ENCODE results near the gene TRIM71.
"Not testable (repeated sequence)": the region's sequence is repeated elsewhere in the genome, so short reads cannot be mapped to it uniquely, and the experiment has no call there.

TRIM71 gene

DNA sequence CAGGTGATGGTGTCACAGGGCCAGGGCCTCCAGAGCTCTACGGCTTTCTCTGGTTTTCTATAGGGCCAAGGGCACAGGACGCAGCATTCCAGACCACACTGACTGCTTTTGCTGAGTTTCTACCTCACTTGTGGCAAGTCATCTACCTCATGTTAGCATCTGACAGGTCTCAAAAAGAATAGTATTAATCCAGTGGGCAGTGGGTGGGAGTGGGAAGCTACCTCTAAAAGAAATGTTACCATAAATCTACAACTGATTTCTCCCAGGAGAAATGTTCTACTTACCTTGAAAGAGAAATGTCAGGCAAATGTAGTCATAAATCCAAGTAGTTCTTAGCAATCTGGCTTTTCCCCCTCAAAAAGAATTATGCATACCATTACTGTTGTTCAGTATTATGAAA, 77.9 kb downstream of the TRIM71 start:
- DNase-seq = no peak

DNA sequence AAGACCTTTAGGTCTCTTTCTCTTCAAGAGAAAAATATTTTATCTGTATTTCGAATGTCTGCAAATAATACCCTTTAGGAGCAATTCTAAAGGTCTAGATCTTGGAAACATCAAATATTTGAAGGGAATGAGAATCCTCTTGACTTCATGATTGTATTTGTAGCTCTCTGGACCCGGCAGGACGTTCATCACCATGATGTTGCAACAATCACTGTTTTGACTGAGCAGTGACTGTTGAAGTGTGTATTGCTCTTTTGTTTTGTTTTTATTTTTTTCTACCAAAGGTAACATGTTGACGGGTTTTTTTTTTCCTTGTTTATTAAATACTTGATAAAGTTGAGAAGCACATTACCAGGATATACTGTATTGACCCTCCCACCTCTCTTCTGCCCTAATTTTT, 78.3 kb downstream of the TRIM71 start:
- no peak for DNase-seq

DNA sequence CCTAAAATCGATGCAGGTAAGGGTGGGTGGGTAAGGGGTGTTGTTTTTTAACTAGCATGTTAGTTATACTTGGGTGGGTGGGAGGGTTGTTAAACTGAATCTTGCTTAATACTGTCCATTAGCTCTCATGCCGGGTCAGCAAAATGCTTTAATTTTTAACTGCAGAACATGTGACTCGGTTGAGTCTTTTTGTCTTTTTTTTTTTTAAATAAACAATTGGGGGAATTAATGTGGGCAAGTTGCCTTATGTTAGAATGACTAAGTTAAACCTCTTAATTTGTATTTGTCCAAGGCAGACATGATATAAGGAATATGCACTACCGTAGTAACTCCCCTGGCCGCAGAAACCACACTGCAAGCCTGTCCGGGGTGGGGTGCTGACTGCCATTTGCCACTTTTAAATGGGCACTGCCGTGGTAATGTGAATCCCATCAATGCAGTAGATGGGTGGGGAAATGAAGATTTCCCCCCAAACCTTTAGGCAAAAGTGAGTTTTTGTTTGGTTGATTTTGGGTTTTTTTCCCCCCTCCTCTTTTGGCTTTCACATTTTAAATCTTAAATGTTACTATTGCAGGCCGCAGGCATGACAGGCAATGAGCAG, 79.3 kb downstream of the TRIM71 start:
- no peak for DNase-seq

DNA sequence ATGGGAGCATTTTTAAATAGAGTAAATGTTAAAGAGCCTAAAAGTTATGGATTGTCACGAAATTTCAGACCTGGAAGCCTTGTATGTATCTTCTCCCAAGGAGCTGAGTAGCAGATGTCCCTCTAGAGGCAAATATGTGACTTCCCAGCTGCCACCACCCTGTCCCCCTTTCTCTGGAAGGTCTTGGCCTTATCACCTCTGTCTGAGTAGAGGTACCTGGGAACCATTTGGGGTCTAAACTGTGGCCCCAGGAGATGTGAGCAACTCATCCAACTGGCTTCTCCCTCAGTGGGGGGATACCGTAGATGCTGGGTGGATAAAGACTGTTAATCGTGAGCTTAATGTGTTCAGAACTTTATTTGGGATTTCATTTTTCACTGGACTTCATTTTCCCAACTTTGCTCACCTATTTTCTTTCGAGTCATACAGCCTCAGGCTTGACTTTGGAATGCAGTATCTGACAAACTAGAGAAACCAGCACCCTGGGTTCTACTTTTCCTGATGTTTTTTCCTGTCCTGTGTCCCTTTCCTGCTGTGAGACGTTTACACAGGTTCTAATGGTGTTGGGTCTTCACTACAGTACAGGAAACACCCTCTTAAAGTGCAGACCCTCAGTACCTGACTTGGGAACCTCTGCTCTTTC, 80.3 kb downstream of the TRIM71 start:
- DNase-seq = no peak

DNA sequence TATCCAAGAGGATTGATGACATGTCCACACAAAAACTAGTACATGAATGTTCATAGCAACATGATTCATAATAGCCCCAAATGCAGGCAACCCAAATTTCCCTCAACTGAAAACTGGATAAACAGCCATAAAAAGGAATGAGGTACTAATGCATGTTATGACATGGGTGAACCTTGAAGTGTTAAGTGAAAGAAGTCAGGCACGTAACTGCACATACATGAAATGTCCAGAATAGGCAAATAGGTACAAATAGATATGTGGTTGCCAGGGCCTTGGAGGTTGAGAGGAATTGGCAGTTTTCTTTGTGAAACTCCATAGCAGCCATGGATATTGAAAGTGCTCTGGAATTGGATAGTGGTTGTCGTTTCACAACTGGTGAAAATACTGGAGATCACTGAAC, 81.5 kb downstream of the TRIM71 start:
- DNase-seq = no peak

DNA sequence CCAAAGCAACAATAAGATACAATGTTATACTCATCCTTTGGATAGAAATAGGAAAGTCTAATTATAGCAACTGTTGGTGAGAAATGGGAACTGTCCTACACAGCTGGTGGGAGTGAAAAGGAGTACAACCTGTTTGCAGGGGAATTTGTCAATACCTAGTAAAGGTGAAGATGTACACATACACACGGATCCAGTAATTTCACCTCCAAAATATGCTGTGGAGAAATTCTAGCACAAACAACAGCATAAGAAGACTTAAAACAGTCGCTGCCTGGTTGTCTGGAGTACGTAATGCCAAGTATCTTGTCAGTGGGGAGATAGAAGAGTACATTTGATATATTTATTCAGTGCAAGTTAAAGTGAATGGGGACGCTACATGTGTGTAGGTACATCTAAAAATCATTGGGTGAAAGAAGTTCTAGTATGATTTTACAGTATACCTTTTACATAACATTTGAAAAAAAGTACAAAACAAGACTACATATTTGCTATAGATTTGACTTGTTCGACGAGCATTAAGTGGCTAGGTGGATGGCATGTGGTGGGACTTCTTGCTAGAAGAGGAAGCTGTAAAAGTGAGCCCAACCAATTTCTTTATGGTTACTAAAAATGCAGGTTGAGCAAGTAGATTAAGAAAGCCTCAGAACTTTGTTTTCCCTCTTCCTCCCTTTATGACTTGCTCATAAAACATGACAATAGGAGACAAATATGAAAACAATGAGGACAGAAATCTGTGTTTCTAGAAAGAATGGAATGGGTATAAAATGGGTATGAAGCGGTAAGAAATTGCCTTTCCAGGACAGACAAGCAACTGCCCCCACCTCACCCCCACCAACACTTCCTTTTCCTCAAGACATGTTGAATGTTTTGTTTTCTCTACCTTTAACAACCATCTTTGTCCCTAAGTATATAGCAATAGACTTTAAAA, 83.5 kb downstream of the TRIM71 start:
- DNase-seq = no peak

DNA sequence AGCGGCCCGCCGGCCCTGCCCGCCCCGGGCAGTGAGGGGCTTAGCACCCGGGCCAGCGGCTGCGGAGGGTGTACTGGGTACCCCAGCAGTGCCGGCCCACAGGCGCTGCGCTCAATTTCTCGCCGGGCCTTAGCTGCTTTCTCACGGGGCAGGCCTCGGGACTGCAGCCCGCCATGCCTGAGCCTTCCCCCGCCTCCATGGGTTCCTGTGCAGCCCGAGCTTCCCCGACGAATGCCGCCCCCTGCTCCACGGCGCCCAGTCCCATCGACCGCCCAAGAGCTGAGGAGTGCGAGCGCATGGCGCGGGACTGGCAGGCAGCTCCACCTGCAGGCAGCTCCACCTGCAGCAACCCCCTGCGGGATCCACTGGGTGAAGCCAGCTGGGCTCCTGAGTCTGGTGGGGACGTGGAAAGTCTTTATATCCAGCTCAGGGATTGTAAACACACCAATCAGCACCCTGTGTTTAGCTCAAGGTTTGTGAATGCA, 85.1 kb downstream of the TRIM71 start:
- DNase-seq = not testable (repeated sequence)

DNA sequence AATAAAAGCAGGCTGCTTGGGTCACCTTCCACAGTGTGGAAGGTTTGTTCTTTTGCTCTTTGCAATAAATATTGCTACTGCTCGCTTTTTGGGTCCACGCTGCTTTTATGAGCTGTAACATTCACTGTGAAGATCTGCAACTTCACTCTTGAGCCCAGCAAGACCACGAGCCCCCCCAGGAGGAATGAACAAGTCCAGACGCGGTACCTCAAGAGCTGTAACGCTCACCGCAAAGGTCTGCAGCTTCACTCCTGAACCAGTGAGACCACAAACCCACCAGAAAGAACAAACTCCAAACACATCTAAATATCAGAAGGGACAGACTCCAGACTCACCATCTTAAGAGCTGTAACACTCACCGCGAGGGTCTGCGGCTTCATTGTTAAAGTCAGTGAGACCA, 86.2 kb downstream of the TRIM71 start:
- DNase-seq = no peak

DNA sequence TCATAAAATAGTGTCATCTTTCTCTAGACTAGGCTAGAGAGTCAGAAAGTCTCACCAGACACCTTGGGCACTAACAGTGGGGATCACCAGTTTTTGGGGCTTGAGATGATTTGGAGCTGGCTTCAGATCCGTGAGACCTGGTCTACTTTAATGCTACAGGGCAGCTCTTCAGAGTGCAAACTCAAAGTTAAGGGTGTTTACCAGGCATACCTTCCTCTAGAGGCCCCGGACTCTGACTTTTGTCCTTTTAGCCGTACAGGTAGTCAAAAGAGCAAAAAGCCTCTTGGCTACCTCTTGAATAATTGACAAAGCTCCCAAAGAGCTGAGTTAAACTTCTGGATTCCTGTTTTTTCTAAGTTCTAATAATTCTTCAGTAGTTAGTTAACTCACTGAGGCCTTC, 92.2 kb downstream of the TRIM71 start:
- DNase-seq = no peak

DNA sequence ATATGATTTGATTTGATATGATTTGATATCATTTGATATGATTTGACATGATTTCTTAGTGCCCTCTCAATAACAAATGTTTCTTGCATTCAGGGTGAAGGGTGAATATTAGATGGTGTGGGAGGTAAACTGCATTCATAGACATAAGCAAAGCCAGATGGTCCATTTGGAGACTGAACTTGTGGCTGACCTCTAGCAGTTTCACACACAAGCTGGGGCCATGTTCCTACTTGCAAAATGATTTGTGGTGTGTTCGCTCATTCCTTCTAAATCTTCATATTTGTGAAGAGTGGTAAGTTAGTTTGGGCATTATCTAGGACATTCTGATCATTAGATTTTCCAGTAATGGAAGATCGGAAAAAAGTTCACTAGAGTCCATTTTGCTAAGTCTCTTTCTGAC, 93.2 kb downstream of the TRIM71 start:
- no peak for DNase-seq

DNA sequence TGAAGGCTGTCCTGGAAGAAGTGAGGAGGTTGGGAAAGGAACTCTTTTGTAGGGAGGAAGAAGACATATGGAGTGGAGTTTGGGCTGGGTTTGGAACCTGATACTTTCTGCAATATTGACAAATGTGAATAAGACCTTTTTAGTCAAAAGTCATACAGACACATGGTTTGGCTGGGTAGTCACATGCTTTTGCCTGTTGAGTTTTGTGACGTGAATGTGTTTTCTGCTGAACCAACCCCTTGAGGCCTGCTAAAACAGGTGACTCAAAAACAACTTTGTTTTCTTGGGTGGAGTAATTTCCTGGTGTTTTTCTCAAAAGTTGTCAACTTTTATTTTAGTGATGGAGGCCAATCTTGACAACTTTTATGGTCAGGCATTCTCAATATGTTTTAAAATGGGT, 94.2 kb downstream of the TRIM71 start:
- no peak for DNase-seq

DNA sequence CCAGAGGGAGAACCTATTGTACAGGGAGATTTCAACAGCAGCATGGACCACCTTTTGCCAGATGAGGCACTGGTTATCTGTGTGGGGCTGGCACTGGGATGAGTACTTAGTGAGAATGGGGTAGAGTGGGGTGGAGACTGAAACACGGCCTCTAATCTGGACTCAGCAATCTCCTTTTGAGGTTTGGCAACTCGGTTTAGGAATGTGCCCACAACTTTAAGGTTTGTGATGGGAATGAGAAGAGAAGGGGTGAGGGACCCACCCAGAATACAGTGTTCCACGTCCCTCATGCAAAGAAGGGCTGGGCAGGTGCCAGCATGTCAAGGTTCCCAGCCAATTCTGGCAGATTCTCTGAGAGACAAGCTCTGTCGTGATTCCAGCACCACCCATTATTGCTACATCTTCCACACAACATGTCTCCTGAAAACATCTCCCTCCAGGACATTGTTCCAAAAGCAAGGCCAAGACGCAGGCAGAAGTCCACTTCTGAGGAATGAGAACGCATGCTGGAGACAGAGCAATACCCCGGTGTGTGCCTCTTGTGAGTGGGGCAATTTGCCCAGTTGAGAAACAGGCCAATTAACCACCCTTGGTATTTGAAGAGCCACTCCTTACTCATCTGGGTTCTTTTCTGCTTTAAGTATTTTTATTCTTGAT, 96.1 kb downstream of the TRIM71 start:
- DNase-seq = no peak

DNA sequence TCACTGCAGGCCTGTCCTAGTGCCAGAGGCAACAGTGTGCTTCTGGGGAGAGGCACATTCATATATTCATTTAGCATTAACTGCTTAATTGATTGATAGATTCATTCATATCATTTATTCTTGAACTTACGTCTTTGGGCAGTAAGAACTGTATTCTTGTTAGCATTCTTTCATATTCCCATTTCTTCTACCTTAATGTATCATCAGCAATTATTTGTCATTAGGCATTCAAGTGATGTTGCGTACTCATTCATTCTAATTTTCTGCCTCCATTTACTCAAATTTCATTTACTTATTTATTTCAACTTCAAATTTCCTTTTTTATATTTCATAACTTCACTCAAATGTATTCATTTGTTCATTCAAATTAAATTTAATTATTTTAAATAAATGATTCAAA, 102.1 kb downstream of the TRIM71 start:
- DNase-seq = no peak

DNA sequence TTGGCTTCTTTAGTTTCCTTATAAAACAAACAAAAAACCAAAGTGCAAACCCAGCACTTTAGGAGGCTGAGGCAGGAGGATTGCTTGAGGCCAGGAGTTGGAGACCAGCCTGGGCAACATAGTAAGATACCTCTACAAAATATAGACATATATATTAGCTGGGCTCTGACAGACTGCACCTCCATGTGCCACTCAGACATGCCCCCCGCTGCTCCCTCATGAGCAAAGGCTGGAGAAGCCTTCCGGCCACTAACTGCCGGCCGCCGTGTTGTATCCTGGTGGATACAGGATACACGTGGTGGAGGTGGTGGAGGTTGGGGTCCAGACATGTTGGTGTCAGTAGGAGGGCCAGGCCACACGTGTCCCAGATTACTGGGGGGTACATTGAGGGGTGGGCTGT, 104.3 kb downstream of the TRIM71 start:
- no peak for DNase-seq

DNA sequence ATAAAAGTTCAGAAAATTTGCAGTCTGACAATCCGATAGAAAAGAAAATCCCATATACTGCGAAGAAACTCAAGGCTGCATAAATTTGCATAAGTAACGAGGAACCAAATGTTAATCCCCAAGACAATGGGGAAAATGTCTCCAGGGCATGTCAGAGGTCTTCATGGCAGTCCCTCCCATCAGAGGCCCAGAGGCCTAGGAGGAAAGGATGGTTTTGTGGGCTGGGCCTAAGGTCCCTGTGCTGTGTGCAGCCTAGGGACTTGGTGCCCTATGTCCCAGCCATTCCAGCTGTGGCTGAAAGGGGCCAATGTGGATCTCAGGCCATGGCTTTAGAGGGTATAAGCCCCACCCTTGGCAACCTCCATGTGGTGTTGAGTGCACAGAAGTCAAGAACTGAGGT, 112.4 kb downstream of the TRIM71 start:
- no peak for DNase-seq

DNA sequence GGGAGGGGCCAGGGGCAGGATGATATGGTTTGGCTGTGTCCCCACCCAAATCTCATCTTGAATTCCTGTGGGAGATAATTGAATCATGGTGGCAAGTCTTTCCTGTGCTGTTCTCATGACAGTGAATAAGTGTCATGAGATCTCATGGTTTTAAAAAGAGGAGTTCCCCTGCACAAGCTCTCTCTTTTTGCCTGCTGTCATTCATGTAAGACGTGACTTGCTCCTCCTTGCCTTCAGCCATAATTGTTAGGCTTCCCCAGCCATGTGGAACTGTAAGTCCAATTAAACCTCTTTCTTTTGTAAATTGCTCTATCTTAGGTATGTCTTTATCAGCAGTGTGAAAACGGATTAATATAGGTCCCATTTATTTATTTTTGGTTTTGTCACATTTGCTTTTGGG, 113.5 kb downstream of the TRIM71 start:
- not testable (repeated sequence) for DNase-seq

DNA sequence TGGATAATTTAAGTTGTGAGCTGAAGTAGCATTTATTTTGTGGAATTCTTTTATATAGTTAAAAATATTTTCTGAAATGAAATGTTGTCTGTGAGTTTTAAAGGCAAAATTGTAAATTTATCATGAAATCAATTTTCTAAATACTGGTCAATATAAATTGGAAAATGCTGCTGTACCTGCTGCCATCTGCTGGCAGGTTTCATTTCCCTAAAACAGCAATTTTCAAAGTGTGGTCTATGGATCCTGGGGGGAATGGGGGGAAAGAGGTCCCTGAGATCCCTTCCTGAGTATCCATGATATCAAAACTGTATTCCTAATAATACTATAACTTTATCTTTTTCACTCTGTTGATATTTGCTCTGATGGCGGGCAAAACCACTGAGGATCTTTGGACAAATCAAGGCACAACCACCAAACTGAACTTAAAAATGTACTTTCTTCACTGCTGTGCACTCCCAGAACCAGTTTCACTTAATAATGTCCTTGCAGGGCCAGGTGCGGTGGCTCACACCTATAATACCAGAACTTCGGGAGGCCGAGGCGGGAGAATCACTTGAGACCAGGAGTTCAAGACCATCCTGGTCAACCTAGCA, 116.4 kb downstream of the TRIM71 start:
- DNase-seq = no peak

DNA sequence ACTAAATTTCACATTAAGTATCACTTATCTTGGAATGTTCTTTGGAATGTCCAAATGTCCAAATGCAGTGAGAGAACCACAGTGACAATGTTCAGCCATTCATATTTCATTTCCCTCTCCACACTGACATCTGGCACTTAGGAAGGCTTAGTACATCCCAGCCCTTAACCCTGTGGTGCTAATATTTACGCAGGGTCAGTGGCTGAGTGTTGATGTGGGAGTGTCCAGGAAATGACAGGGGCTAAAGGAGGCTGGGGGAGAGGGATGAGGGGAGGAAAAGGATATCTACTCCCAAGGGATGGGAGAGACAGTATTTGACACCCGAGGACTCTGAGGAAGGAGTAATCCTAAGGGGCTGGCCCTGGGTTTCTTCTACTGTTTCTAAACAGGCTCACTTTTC, 119.5 kb downstream of the TRIM71 start:
- DNase-seq = no peak

DNA sequence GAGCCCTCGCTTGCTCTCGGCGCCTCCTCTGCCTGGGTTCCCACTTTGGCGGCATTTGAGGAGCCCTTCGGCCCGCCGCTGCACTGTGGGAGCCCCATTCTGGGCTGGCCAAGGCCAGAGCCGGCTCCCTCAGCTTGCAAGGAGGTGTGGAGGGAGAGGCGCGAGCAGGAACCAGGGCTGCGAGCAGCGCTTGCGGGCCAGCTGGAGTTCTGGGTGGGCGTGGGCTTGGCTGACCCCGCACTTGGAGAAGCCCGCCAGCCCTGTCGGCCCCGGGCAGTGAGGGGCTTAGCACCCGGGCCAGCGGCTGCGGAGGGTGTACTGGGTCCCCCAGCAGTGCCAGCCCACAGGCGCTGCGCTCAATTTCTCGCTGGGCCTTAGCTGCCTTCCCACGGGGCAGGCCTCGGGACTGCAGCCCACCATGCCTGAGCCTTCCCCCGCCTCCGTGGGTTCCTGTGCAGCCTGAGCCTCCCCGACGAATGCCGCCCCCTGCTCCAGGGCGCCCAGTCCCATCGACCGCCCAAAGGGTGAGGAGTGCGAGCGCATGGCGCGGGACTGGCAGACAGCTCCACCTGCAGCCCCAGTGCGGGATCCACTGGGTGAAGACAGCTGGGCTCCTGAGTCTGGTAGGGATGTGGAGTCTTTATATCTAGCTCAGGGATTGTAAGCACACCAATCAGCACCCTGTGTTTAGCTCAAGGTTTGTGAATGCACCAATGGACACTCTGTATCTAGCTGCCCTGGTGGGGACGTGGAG, 121.9 kb downstream of the TRIM71 start:
- DNase-seq = not testable (repeated sequence)

DNA sequence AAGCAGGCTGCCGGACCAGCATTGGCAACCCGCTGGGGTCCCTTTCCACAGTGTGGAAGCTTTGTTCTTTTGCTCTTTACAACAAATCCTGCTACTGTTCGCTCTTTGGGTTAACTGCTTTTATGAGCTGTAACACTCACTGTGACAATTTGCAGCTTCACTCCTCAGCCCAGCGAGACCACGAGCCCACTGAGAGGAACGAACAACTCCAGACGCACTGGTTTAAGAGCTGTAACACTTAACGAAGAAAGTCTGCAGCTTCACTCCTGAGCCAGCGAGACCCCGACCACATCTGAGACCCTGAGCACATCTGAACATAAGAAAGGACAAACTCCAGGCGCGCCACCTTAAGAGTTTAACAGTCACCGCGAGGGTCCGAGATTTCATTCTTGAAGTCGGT, 122.9 kb downstream of the TRIM71 start:
- DNase-seq = no peak

DNA sequence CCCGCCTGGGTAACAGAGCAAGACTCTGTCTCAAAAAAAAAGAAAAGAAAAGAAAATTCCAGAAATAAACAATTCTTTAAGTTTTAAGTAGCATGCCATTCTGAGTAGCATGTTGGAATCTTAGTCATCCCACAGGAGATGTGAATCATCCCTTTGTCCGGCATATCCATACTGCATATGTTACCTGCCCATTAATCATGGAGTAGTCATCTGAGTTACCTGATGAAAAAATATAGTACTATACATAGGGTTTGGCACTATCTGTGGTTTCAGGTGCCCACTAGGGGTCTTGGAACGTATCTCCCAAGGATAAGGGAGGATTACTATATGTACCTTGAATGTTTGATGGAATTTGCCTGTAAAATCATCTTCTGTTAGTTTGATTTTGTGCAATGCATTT, 127.3 kb downstream of the TRIM71 start:
- no peak for DNase-seq

DNA sequence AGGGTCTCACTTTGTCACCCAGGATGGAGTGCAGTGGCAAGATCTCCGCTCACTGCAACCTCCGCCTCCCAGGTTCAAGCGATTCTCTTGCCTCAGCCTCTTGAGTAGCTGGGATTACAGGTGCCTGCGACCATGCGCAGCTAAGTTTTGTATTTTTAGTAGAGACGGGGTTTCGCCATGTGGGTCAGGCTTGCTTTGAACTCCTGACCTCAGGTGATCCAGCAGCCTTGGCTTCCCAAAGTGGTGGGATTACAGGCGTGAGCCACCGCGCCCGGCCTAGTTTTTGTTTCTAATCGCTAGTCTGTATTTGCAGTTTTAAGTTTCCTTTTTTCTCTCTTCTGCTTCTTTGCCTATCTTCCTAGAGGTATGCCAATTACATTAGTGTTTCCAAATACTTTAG, 127.8 kb downstream of the TRIM71 start:
- not testable (repeated sequence) for DNase-seq

All from 8988T (cell line).